GM18508 (cell line): ENCODE data around the gene SLCO3A1.
A peak's percentile ranks its signal among the peaks of the same experiment; 100 is the strongest.

ENCODE experiments used
- ATAC-seq: cut with Tn5 transposase; IDR thresholded peaks from one replicate; pipeline ENCODE4 v1.9.1; 2021; ENCODE audit warnings: moderate number of reproducible peaks; ENCODE audit not compliant: insufficient read depth, unreplicated experiment

SLCO3A1 gene

DNA sequence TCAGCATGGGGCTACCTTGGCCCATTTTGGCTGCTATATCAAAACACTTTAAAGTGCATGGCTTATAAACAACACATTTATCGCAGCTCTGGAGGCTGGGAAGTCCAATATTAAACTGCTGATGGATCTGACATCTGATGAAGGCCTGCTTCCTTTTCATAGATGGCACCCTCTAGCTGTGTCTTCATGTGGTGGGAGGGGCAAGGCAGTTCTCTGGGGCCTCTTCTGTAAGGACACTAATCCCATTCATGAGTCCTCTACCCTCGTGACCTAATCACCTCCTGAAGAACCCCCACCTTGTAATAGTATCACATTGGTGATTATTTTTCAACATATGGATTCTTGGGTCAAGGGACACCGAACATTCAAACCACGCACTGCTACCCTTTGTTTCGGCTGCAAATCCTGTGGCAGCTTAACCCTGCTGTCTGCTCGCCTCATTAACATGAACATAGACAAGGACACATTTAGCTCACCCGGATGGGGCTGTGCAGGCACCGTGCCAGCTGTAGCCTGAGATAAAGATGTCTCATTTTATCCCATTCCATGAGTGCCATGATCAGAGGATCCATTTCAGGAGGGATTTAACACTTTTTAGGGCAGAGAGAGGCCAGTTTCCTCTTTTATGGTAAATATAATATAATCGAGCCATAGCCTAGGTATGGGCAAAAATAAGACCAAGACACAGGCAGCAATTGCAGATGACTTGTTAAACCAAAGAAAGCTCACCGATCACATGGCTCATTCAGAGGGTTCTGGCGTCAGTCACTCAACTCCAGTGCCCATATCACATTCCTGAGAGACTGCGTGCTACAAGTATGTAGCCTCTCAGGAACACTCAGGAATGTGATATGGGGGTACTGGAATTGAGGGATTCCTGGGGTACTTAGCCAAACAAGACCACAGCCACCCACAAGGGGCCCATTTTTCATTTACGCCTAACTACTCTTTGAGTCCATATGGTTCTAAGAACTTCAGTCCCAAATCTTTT, 289.0 kb downstream of the SLCO3A1 start:
- no peak for ATAC-seq

DNA sequence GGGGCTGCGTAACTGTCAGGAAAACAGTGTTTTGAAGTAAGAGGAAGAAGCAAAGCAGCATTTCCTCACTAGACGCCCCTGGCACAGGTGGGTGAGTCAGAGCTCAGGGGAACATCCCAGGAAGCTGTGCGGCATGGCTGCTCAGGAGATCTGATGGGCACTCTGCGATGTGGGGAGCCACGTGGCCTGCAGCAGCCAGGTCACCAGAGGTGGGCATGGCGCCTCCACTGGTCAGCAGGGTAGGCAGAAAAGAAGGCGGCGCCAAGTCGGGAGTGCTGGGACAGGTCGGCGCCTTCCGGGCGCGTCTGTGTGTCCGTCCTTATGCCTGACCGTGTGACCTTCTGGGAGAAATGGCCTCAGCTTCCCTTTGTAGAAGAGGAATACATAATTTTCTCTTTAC, 290.3 kb downstream of the SLCO3A1 start:
- ATAC-seq: no peak

GRCh38 chr15:92146511-92147150, 293.1 kb downstream of the SLCO3A1 start:
- no peak for ATAC-seq

DNA sequence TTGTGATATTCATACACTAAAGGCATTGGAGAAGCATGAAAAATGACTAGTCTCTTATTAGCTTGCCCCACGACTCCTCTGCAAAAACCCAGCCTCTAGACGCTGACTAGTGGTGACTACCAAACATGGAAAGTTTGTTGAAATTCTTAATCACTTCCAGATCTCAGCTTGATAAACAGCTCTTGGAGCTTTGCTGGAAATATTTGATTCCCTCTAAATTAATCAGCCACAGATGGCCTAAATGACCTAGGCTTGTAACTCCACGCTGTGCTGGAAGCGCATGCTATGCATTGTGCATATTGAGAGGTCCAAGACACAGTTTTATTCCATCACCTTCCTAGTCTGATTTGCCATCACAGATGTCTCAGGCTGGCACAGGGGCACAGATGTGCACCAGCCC, 295.5 kb downstream of the SLCO3A1 start:
- ATAC-seq: no peak

DNA sequence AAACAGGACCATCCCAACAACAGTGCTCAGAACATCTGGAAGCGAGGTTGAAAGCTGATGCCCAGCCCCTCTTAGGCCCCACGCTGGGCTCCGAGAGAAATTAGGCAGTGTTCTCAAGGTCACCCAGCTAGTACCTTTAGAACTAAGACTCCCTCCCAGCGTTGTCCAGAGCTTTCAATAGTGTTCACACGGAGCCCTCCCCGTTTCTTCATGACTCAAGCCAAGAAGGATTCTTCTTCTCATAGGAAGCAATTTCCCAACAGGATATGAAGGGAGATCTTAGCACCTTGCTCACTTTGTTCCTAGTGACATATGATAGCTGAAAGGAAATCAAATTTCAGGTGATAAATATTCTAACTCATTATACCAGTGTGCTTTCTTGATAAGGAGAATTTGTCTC, 296.0 kb downstream of the SLCO3A1 start:
- no peak for ATAC-seq

- no peak for ATAC-seq
These were observed 297.7 kb downstream of the SLCO3A1 start for GRCh38 chr15:92151168-92151567.

DNA sequence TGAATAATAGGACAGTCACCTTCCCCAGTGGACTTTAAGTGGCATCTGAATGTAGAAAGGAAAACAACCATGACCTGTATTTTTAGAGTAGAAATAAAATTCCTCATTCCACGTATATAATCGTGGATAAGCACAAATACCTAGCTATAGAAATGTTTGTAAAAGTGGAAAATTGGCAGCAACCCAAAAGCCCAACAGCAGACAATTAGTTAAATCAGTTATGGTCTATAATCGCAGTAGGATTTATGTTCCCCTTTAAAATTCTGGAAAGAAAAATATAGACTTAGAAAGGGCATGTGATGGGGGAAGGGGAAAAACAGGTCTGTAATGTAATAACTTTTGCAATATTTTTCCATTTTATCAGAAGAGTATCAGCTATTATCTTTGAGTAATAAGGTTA, 298.2 kb downstream of the SLCO3A1 start:
- ATAC-seq: no peak

- no peak for ATAC-seq
These were observed 299.5 kb downstream of the SLCO3A1 start for GRCh38 chr15:92152983-92153382.

GRCh38 chr15:92153620-92154019, 300.1 kb downstream of the SLCO3A1 start:
- no peak for ATAC-seq

DNA sequence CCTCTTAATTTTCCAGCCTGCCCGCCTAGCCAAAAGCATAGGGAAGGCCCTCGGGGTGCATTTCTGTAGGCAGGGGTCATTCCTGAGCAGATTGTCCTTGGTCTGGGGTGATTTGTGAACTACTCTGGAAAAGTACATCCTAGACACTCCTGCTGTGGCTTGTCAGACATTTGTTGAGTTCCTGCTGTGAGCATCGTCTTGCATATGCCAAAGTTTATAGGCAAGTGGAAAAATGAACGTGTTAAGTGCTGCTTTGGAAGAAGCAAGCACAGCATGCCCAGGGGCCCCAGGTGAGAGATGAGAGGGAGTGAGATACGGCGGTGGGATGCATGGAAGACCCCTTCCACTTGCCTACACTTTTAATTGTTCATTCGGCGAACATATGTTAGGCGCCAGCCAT, 302.4 kb downstream of the SLCO3A1 start:
- ATAC-seq: no peak

GRCh38 chr15:92157666-92158298, 304.3 kb downstream of the SLCO3A1 start:
- ATAC-seq: no peak

DNA sequence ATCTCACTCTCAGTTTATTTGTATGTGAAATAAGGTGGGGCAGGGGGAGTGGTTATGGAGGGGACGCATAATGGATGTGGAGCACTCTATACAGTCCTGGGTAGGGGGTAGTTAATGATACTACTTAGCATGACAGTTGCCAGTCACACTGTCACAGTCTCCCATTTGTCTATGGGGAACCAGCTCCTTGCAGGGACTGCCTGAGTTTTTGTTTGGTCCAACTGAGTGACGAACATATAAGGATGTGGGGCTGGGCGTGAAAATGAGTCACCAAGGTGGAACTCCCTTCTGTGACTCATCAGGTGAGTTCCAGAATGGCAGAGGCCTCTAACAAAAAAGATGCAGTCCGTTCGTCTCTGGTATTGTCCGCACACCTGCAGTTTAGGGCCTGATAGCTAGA, 304.9 kb downstream of the SLCO3A1 start:
- no peak for ATAC-seq

DNA sequence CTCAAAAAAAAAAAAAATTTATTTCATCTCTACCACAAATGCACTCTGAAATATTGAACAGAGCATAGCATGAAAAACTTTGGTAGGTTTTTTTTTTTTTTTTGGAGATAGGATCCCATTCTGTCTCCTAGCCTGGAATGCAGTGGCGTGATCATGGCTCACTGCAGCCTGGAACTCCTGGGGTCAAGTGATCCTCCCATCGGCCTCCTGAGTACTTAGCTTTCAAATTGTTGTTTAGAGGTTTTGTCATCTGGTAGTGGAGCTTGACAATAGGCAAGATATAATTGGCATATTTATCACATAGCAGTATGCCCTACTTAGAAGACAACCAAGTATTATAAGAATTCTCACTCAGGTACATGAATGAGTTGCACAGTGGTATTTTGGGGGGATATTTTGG, 306.0 kb downstream of the SLCO3A1 start:
- no peak for ATAC-seq

DNA sequence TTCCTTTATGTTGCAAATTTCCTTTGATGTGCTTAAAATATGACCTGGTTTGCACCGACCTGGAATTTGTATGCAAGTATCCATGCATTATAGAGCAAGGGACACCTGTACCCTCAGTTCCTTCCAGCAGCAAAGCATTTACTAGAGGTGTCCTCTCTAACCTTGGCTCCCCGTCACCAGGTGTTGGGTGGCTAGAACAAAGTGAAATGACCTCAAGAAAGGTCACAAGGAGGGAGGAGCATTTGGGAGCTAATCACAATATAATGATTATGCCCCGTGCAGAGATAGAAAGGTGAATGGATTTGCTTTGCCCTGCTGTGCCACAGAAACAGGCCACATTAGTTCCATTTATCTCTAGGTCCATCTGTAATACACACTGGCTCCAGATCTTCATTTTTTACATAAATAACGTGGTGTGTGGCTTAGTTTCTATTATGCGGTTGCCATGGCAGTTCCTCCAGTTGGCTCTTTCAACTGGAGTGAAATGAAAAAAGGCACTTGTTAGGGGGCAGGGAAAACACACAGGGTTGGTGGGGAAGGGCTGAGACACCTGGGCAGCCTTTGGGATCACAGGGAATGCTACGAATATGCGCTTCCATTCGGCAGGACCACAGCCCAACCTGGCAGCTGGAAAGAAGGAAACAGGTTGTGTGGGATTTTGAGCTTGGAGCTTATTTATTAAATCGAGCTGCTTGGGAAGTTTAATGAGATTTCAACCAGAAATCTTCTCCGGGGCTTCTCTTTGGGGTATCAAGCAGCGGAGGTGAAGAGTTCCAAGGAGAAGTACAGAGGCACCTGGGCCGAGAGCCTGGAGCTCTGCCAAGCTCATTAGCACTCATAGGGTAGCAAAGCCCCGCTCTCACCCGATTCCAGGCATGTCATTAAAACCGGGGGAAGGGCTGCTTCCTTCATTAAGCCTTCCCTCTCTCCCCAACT, 306.7 kb downstream of the SLCO3A1 start:
- ATAC-seq: no peak

GRCh38 chr15:92161039-92161670, 307.6 kb downstream of the SLCO3A1 start:
- ATAC-seq: peak; percentile 93

DNA sequence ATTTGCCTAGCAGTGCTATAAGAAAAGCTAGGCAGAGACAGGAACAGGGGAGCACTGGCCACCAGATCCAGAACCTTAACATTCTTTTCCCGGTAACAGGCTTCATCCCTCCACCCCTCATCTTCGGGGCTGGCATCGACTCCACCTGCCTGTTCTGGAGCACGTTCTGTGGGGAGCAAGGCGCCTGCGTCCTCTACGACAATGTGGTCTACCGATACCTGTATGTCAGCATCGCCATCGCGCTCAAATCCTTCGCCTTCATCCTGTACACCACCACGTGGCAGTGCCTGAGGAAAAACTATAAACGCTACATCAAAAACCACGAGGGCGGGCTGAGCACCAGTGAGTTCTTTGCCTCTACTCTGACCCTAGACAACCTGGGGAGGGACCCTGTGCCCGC, 309.1 kb downstream of the SLCO3A1 start:
- no peak for ATAC-seq

DNA sequence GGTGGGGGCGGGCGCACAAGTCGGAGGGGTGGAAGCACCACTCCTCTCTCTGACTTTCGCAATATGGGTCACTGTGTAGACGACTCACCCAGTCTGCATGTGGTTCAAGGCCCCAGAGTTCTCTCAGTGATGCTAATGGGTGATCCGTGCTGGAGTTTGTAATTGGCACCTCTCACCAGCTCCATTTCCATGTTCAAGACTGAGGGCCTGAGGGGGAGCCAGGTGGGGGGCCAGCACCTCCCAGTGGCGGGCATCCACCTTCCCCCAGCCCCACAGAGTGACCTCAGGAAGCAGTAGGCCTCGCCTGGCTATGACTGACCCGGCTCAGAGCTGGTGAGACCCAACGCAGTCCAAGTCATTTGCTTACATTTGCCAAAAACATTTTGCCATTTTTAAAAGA, 310.1 kb downstream of the SLCO3A1 start:
- ATAC-seq: no peak

DNA sequence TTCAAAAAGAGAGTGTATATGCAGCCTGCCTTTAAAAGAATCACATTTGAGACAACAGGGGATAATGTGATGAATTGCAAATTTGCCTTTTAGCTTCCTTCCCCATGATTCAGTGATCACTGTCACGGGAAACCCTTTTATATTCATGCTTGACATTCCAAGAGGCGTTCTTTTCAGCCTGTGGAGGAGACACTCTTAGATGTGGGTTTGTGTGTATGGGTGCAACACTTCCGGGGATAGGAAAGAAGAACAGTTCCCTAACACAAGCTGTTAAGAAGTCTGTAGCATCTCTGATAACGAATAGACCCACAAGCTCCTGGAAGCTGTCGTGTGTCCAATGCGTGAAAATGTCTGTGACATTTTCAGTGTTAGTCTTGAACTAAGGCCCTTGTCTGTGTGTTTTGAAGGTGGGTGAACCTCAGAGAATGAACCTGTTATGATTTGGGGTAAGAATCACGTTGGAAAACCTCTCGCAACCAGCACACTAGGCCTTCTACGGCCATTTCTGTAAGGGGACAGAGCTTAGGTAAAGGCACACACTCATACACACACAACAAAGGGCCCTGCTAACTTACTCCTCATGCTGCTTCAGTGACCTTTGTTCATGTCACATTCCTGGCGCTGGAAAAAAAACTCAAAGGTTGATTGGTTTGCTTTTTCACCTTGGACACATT, 311.0 kb downstream of the SLCO3A1 start:
- no peak for ATAC-seq

DNA sequence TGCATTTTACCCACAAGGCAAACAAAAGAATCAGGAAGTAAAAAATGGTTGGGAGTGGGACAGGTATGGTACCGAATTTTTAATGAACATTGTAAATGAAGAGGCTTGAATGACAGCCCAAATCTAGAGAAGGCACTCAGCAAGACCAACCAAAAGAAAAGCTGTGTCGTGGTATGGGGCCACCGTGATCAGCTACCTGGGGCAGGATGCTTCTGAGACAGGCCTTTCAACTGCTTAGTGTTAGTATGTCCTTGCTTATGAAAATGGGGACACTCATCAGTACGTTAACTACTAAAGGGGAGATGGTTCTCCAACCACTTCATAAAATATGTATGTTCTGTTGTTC, 311.5 kb downstream of the SLCO3A1 start:
- no peak for ATAC-seq
